Fibroblast of the aortic adventitia (primary cell): ENCODE results near the gene OXSR1. TPM values are rescaled to one million over a fixed set of nuclear protein-coding genes. Genes with fewer than 3 reads are reported as not detected.
A peak's percentile ranks its signal among the peaks of the same experiment; 100 is the strongest.

Experiments used
- DNase-seq: peaks from one replicate; pipeline ENCODE4 v3.0.0-alpha.2; 2010; ENCODE audit warnings: low read depth
- H3K4me3 ChIP-seq: 2 replicates; pipeline ENCODE4 v1.5.1; 2011; ENCODE audit warnings: low read depth, mild to moderate bottlenecking, control low read depth, low read length, moderate library complexity
- total RNA-seq: library from RNA; depleted of rRNA; stranded (reverse); fragments of >200 nt; gene quantifications from 2 replicates; pipeline ENCODE4 v1.2.3, GENCODE V29; 2012; ENCODE audit warnings: low replicate concordance
- TF ChIP-seq, protein P1 (sequence below): IDR thresholded peaks from 2 replicates; pipeline ENCODE4 v1.5.1; 2011; ENCODE audit warnings: mild to moderate bottlenecking, low read length, control low read depth, inconsistent platforms; ENCODE audit not compliant: insufficient read depth

Gene OXSR1
- 36.2 and 38.0 TPM in 2 replicates for total RNA-seq

GRCh38 chr3:38164952-38165721 is at the start of gene OXSR1:
OXSR1 (plus strand) TSS chr3:38165537; CDS start chr3:38165877, 340 bp downstream.
- DNase-seq = peak; percentile 100
- TF ChIP-seq, protein P1, sequence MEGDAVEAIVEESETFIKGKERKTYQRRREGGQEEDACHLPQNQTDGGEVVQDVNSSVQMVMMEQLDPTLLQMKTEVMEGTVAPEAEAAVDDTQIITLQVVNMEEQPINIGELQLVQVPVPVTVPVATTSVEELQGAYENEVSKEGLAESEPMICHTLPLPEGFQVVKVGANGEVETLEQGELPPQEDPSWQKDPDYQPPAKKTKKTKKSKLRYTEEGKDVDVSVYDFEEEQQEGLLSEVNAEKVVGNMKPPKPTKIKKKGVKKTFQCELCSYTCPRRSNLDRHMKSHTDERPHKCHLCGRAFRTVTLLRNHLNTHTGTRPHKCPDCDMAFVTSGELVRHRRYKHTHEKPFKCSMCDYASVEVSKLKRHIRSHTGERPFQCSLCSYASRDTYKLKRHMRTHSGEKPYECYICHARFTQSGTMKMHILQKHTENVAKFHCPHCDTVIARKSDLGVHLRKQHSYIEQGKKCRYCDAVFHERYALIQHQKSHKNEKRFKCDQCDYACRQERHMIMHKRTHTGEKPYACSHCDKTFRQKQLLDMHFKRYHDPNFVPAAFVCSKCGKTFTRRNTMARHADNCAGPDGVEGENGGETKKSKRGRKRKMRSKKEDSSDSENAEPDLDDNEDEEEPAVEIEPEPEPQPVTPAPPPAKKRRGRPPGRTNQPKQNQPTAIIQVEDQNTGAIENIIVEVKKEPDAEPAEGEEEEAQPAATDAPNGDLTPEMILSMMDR = no peak
- peak within 1 kb of the TSS; percentile 86 for H3K4me3 ChIP-seq

DNA sequence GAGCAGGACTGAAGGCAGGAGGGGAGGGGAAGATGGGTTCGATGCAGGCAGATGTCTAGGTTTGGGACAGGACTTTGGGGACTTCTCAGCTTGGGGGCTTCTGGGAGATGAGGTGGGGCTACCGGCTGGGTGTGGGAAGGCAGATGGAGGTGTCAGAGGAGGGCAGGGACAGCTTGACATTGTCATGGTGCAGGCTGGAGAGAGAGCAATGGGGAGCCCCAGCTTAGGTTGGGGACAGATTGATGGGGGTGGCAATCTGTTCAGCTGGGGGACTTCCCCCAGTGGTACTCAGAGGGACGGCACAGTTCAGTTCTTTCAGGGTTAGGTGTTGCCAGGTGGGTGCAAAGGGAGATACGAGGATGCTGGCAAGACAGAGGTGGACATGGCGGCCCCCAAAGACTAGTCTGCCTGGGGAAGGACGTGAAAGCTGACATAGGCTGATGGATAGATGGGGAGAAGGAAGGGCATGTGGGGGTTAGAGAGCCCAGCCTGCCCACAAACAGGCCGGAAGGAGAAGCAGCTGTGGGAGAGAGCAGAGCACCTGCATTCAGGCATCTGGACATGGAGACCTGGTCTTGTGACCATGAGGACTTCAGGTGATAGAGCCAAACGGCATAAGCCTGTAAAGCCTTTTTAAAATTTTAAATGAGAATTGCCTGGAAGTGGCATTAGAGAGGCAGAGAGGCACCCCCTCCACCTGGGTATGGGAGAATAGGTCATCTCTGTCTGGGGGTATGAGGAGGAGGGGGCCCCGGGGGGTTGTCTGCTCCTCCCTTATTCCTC is 49.5 kb upstream of the OXSR1 start:
- no peak for DNase-seq
- no peak overlapping the region for H3K4me3 ChIP-seq
- TF ChIP-seq, protein P1 = no peak

DNA sequence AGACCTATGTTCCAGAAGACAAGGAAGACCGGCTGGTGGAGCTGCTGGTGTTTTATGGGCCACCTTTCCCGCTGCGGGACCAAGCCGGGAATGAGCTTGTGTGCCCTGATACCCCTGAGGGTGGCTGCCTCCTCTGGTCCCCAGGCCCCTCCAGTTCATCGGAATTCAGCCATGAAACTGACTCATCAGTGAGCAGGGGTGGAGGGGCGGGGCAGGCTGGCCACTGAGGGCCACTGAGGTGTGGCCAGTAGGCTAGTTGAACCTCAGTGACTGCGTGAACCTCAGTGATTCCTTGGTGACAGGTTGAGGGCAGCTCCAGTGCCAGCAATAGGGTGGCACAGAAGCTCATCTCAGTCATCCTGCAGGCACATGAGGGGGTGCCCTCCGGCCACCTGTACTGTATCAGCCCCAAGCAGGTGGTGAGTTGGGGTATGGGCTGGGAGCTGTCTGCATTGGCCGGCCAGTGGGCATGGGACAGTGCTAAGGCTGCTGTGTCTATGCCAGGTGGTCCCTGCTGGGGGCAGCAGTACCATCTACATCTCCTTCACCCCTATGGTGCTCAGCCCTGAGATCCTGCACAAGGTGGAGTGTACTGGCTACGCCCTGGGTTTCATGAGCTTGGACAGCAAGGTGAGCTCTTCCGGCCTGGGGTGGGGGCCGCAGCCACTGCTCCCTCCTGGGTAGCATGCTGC is 48.7 kb upstream of the OXSR1 start:
- H3K4me3 ChIP-seq = no peak overlapping the region
- TF ChIP-seq, protein P1 = no peak
- DNase-seq = no peak

GRCh38 chr3:38117163-38117716 is 48.1 kb upstream of the OXSR1 start:
- TF ChIP-seq, protein P1 = no peak
- no peak overlapping the region for H3K4me3 ChIP-seq
- DNase-seq = no peak

DNA sequence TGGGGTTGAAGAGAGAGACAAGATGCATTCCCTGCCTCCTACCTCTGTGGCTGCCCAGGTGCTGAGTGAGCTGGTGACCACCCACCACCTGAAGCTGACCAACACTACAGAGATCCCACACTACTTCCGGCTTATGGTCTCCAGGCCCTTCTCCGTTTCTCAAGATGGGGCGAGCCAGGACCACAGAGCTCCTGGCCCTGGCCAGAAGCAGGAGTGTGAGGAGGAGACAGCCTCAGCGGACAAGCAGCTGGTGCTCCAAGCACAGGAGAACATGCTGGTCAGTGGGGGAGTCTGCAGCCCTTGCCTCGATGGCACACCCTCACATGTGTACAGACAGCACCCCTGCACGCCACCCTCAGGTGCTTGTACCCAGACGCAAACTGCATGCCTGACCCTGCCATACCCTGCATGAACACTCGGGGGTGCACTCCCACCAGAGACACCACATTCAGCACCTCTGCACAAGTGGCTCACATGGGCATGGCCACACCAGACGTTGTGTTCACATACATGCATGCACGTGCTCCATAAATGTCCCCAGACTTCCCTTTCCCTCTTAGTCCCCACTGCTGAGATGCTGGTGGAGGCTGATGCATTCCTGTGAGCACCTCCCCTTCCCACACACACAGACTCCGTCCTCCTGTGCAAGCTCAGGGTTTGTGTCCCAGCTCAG is 47.5 kb upstream of the OXSR1 start:
- DNase-seq = peak; percentile 45
- TF ChIP-seq, protein P1 = peak; percentile 77
- no peak overlapping the region for H3K4me3 ChIP-seq
